Stimulated activated CD4-positive, alpha-beta T cell treated with anti-CD3 and anti-CD28 coated beads, Interleukin-15, amount 100 ng/mL, for 48 hours (primary cell): ENCODE data around the gene NACA2.
"Not testable (repeated sequence)": the region's sequence is repeated elsewhere in the genome, so short reads cannot be mapped to it uniquely, and the experiment has no call there.

Experiments
- DNase-seq, 2 donors: peaks; one replicate each; pipeline ENCODE4 v3.0.0-alpha.2; 2020; ENCODE audit warnings: low read depth in 2 of 2

NACA2 gene

GRCh38 chr17:61591018-61591417 lies at the start of gene NACA2:
Gene NACA2, minus strand, starts transcription at chr17:61591219. Its CDS starts 39 bp downstream, at chr17:61591180.
- DNase-seq = no peak

GRCh38 chr17:61639818-61640217 lies 48.8 kb upstream of the NACA2 start:
- DNase-seq = no peak

- DNase-seq = no peak
Measured at GRCh38 chr17:61638087-61638486, 47.1 kb upstream of the NACA2 start.

GRCh38 chr17:61635913-61636432 lies 45.0 kb upstream of the NACA2 start:
- peak; percentile 27 to 35 for DNase-seq

GRCh38 chr17:61634942-61635538 lies 44.0 kb upstream of the NACA2 start:
- DNase-seq = no peak

- DNase-seq = no peak
Measured at GRCh38 chr17:61634011-61634539, 43.1 kb upstream of the NACA2 start.

- no peak for DNase-seq
Measured at GRCh38 chr17:61632826-61633225, 41.8 kb upstream of the NACA2 start.

GRCh38 chr17:61631800-61632199 lies 40.8 kb upstream of the NACA2 start:
- DNase-seq = no peak

GRCh38 chr17:61628158-61628557 lies 37.1 kb upstream of the NACA2 start:
- not testable (repeated sequence) for DNase-seq

- DNase-seq = no peak
Measured at GRCh38 chr17:61627658-61628057, 36.6 kb upstream of the NACA2 start.

- no peak for DNase-seq
Measured at GRCh38 chr17:61627125-61627524, 36.1 kb upstream of the NACA2 start.

- DNase-seq = no peak
Measured at GRCh38 chr17:61625564-61625963, 34.5 kb upstream of the NACA2 start.

GRCh38 chr17:61624951-61625350 lies 33.9 kb upstream of the NACA2 start:
- DNase-seq = no peak

GRCh38 chr17:61621317-61621716 lies 30.3 kb upstream of the NACA2 start:
- no peak for DNase-seq

- no peak for DNase-seq
Measured at GRCh38 chr17:61619953-61620352, 28.9 kb upstream of the NACA2 start.

- DNase-seq = no peak
Measured at GRCh38 chr17:61619493-61619892, 28.5 kb upstream of the NACA2 start.

GRCh38 chr17:61618950-61619349 lies 27.9 kb upstream of the NACA2 start:
- no peak for DNase-seq

- no peak for DNase-seq
Measured at GRCh38 chr17:61617330-61617729, 26.3 kb upstream of the NACA2 start.

- DNase-seq = no peak
Measured at GRCh38 chr17:61616783-61617182, 25.8 kb upstream of the NACA2 start.

GRCh38 chr17:61614219-61614618 lies 23.2 kb upstream of the NACA2 start:
- DNase-seq = no peak

- DNase-seq = no peak
Measured at GRCh38 chr17:61611323-61611722, 20.3 kb upstream of the NACA2 start.

GRCh38 chr17:61605692-61606091 lies 14.7 kb upstream of the NACA2 start:
- DNase-seq = no peak

- no peak for DNase-seq
Measured at GRCh38 chr17:61601297-61601696, 10.3 kb upstream of the NACA2 start.

GRCh38 chr17:61600621-61601020 lies 9.6 kb upstream of the NACA2 start:
- DNase-seq = no peak
